GM13976 (cell line): Measurements from ENCODE around the gene TPCN2.

ENCODE experiments used
- DNase-seq: peaks from one replicate; pipeline ENCODE4 v3.0.0; 2012; ENCODE audit warnings: low spot score
- in situ Hi-C: fragments of 300-500 bp; cut with MboI; formaldehyde crosslinking; loops from one replicate; pipeline ENCODE4 v1.12.0; 2022; ENCODE audit warnings: low sequenced_read_pairs, mixed read lengths, inconsistent platforms; ENCODE audit not compliant: unreplicated experiment
- TF ChIP-seq, protein P1 (sequence below): IDR thresholded peaks from 2 replicates; pipeline ENCODE4 v1.5.1; 2012; ENCODE audit warnings: borderline replicate concordance, mild to moderate bottlenecking; ENCODE audit not compliant: insufficient read depth; ENCODE audit errors: extremely low read depth, missing control alignments, control extremely low read depth

TPCN2 gene

GRCh38 chr11:69155302-69156234 lies 106.8 kb downstream of the TPCN2 start, which contains the start of gene SMIM38:
TSS of gene SMIM38 (plus strand) at chr11:69155935. CDS start at chr11:69157847, 1,912 bp downstream.
- in situ Hi-C loops, result no loop called here
- peak; percentile 85 for DNase-seq
- TF ChIP-seq, protein P1, sequence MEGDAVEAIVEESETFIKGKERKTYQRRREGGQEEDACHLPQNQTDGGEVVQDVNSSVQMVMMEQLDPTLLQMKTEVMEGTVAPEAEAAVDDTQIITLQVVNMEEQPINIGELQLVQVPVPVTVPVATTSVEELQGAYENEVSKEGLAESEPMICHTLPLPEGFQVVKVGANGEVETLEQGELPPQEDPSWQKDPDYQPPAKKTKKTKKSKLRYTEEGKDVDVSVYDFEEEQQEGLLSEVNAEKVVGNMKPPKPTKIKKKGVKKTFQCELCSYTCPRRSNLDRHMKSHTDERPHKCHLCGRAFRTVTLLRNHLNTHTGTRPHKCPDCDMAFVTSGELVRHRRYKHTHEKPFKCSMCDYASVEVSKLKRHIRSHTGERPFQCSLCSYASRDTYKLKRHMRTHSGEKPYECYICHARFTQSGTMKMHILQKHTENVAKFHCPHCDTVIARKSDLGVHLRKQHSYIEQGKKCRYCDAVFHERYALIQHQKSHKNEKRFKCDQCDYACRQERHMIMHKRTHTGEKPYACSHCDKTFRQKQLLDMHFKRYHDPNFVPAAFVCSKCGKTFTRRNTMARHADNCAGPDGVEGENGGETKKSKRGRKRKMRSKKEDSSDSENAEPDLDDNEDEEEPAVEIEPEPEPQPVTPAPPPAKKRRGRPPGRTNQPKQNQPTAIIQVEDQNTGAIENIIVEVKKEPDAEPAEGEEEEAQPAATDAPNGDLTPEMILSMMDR, result no peak

GRCh38 chr11:69156235-69156639 lies 107.5 kb downstream of the TPCN2 start:
- TF ChIP-seq, protein P1, result no peak
- no peak for DNase-seq
- in situ Hi-C loops, result no loop called here

DNA sequence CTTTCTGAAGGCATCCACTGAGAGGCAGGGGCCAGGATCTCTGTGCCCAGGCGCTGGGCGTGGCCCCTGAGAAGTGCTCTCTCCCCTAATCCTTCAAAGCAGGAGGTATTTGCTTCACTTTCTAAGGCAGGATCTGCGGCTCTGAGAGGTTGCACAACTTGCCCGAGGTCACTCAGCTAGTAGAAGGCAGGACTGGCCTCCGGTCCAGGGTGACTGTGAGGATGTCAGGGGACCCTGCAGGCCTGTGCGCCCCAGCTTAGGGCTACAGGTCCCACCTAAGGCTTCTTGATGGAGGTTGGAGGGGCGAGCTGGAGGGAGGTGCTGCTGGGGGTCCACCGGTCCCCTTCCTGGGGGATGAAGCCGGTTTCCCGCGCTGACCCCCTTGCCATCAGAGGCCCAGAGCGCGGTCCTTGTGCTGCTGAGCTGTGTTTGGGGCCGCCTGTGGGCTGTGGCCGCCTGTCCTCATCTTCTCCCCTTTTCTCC lies 108.0 kb downstream of the TPCN2 start:
- in situ Hi-C loops, result no loop called here
- TF ChIP-seq, protein P1, result no peak
- peak; percentile 50 for DNase-seq

- TF ChIP-seq, protein P1, result no peak
- in situ Hi-C loops, result no loop called here
- peak; percentile 81 for DNase-seq
These were observed 108.6 kb downstream of the TPCN2 start for GRCh38 chr11:69157156-69157821.

GRCh38 chr11:69157822-69158231 lies 109.1 kb downstream of the TPCN2 start:
- no peak for DNase-seq
- TF ChIP-seq, protein P1, result no peak
- in situ Hi-C loops, result no loop called here

- TF ChIP-seq, protein P1, result no peak
- in situ Hi-C loops, result no loop called here
- no peak for DNase-seq
These were observed 109.8 kb downstream of the TPCN2 start for GRCh38 chr11:69158301-69159149.
